ENCODE measurements around the gene SHROOM3.
"Not testable (repeated sequence)": the region's sequence is repeated elsewhere in the genome, so short reads cannot be mapped to it uniquely, and the experiment has no call there.

Gene SHROOM3

GRCh38 chr4:76605099-76605563 lies 170.1 kb downstream of the SHROOM3 start:
- DNase-seq (ENCODE audit: low read depth), result no peak
- H3K4me3 ChIP-seq (ENCODE audit: low read depth, low read length), result no peak overlapping the region
- TF ChIP-seq, protein P1, sequence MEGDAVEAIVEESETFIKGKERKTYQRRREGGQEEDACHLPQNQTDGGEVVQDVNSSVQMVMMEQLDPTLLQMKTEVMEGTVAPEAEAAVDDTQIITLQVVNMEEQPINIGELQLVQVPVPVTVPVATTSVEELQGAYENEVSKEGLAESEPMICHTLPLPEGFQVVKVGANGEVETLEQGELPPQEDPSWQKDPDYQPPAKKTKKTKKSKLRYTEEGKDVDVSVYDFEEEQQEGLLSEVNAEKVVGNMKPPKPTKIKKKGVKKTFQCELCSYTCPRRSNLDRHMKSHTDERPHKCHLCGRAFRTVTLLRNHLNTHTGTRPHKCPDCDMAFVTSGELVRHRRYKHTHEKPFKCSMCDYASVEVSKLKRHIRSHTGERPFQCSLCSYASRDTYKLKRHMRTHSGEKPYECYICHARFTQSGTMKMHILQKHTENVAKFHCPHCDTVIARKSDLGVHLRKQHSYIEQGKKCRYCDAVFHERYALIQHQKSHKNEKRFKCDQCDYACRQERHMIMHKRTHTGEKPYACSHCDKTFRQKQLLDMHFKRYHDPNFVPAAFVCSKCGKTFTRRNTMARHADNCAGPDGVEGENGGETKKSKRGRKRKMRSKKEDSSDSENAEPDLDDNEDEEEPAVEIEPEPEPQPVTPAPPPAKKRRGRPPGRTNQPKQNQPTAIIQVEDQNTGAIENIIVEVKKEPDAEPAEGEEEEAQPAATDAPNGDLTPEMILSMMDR (conservative IDR thresholded peaks at IDR 0.05; ENCODE audit: low read depth, low read length), result no peak

DNA sequence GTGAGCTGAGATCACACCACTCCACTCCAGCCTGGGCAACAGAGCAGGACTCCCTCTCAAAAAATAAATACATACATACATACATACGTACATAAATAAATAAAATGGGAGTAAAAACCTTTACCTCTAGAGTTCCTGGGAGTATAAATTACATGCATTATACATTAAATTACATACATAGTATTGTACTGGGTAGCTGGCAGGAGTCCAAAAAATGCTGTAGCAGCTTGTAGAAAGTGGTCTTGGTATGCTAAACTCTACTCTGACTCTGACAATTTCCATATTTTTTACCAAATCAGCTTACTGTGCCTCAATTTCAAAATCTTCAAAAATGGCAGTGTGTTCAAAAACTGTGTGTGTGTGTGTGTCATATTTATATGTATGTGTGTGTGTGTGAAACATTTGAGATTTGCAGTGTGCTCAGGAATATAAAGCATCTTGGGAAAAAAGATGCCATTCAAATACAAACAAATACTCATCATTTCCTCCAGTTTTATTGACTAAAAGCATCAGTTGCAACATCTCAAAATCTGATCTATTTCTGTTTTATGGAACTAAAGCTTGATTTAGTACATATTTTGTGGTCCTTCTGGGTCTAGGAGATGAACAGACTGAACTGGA lies 171.7 kb downstream of the SHROOM3 start:
- DNase-seq (ENCODE audit: low read depth), result peak; percentile 66
- TF ChIP-seq, protein P1 (conservative IDR thresholded peaks at IDR 0.05; ENCODE audit: low read depth, low read length), result no peak
- no peak overlapping the region for H3K4me3 ChIP-seq (ENCODE audit: low read depth, low read length)

- TF ChIP-seq, protein P1 (conservative IDR thresholded peaks at IDR 0.05; ENCODE audit: low read depth, low read length), result no peak
- H3K4me3 ChIP-seq (ENCODE audit: low read depth, low read length), result no peak overlapping the region
- DNase-seq (ENCODE audit: low read depth), result no peak
These were observed 172.3 kb downstream of the SHROOM3 start for GRCh38 chr4:76607266-76607799.

- no peak for DNase-seq (ENCODE audit: low read depth)
These were observed 172.8 kb downstream of the SHROOM3 start for GRCh38 chr4:76607846-76608245.

DNA sequence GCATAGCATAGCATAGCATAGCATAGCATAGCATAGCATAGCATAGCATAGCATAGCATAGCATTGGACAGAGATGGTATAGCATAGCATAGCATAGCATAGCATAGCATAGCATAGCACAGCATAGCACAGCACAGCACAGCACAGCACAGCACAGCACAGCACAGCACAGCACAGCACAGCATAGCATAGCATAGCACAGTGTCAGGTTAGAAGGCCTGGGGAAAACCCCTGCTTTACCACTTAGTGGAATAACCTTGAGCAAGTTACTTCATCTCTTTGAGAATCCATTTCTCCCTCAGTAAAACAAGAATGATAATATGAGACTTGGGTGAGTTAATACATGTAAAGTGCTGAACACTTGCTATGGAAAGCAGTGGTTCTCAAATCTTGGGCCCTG lies 173.5 kb downstream of the SHROOM3 start:
- not testable (repeated sequence) for DNase-seq (ENCODE audit: low read depth); H3K4me3 ChIP-seq (ENCODE audit: low read depth, low read length)

More at GRCh38 chr4:76607846-76608245, 172.8 kb downstream of the SHROOM3 start:
- TF ChIP-seq, protein P1 (conservative IDR thresholded peaks at IDR 0.05; ENCODE audit: low read depth, low read length), result no peak
- no peak overlapping the region for H3K4me3 ChIP-seq (ENCODE audit: low read depth, low read length)

GRCh38 chr4:76610751-76611547 lies 175.9 kb downstream of the SHROOM3 start:
- peak; percentile 80 for DNase-seq (ENCODE audit: low read depth)
- H3K4me3 ChIP-seq (ENCODE audit: low read depth, low read length), result no peak overlapping the region
- TF ChIP-seq, protein P1 (conservative IDR thresholded peaks at IDR 0.05; ENCODE audit: low read depth, low read length), result peak; percentile 28

- no peak for DNase-seq (ENCODE audit: low read depth)
- TF ChIP-seq, protein P1 (conservative IDR thresholded peaks at IDR 0.05; ENCODE audit: low read depth, low read length), result no peak
- no peak overlapping the region for H3K4me3 ChIP-seq (ENCODE audit: low read depth, low read length)
These were observed 176.7 kb downstream of the SHROOM3 start for GRCh38 chr4:76611616-76612207.
